HCT116 (cell line): ENCODE results near the gene CXorf65. TPM values are rescaled to one million over a fixed set of nuclear protein-coding genes. Genes with fewer than 3 reads are reported as not detected.

Source experiments
- ATAC-seq: fragments of 200-7000 bp; cut with Tn5 transposase; 2 replicates; pipeline ENCODE4 v1.9.1; 2020; ENCODE audit warnings: mild to moderate bottlenecking, moderate library complexity
- BruUV-seq: library from RNA; stranded (reverse); fragments of 400-500 nt; replicated peaks from 2 replicates; lab custom pipeline; 2021; lab: Mats Ljungman, UMichigan
- CTCF ChIA-PET: fragments of 300-600 bp; sonication (Branson Sonifier 250); formaldehyde crosslinking; loops from one replicate; lab custom pipeline; 2021; ENCODE audit warnings: antibody characterized with exemption; lab: Charles Lee
- POLR2A ChIA-PET: fragments of 300-600, 350-600 bp; sonication (Branson Sonifier 250); formaldehyde crosslinking; loops from one replicate; lab custom pipeline; 2021; ENCODE audit warnings: antibody characterized with exemption; lab: Charles Lee
- RAD21 ChIA-PET, 2 experiments: fragments of 300-600 bp; sonication (Branson Sonifier 250); formaldehyde crosslinking; loops; one replicate each; lab custom pipeline; 2023; ENCODE audit warnings: low total read pairs in 2 of 2; ENCODE audit not compliant: uncharacterized antibody in 2 of 2, unreplicated experiment in 2 of 2, low non-redundant PET in 1 of 2; lab: Charles Lee
- DNase-seq: peaks from one replicate; pipeline ENCODE4 v3.0.0-alpha.2; 2010; ENCODE audit warnings: low read depth, low spot score
- H2AFZ ChIP-seq: fragments of 200-600 bp; shearing (Covaris generic), sonication (generic); 2 replicates; pipeline ENCODE4 v1.6.1; 2017; ENCODE audit warnings: low read depth, mixed run types, mixed read lengths, antibody characterized with exemption, low read length; ENCODE audit not compliant: poor library complexity, severe bottlenecking
- H3K27ac ChIP-seq: 2 replicates; pipeline ENCODE4 v1.5.1; 2012; ENCODE audit warnings: low read depth, low read length
- H3K27me3 ChIP-seq: fragments of 200-600 bp; sonication (generic); 2 replicates; pipeline ENCODE4 v1.6.1; 2016; ENCODE audit warnings: mixed run types, low read length, mixed read lengths; ENCODE audit not compliant: insufficient read depth
- H3K36me3 ChIP-seq, 2 experiments: fragments of 200-500 bp in 1 of 2; fragments of 200-600 bp in 1 of 2; sonication (Bioruptor generic) in 1 of 2; sonication (generic) in 1 of 2; 2 replicates each; pipeline versions ENCODE4 v1.5.1 to v1.6.1; 2014 to 2016; ENCODE audit warnings: low read length in 2 of 2, inconsistent platforms in 1 of 2, mixed read lengths in 1 of 2, mixed run types in 1 of 2; ENCODE audit not compliant: insufficient read depth in 2 of 2, control insufficient read depth in 1 of 2
- H3K4me1 ChIP-seq, 2 experiments: fragments of 200-600 bp in 1 of 2; sonication (generic) in 1 of 2; 2 replicates each; pipeline versions ENCODE4 v1.5.1 to v1.6.1; 2012 to 2017; ENCODE audit warnings: low read length in 2 of 2, inconsistent platforms in 1 of 2, mild to moderate bottlenecking in 1 of 2, mixed read lengths in 1 of 2, mixed run types in 1 of 2, moderate library complexity in 1 of 2; ENCODE audit not compliant: insufficient read depth in 2 of 2, control insufficient read depth in 1 of 2
- H3K4me2 ChIP-seq: fragments of 200-600 bp; sonication (generic); 2 replicates; pipeline ENCODE4 v1.6.1; 2017; ENCODE audit warnings: mixed run types, low read length, mixed read lengths
- H3K4me3 ChIP-seq, 2 experiments: fragments of 200-600 bp in 1 of 2; sonication (generic) in 1 of 2; replicated peaks in 1 of 2; 2 replicates each; pipeline ENCODE4 v1.5.1; 2011 to 2016; ENCODE audit warnings: low read length in 2 of 2, control low read depth in 1 of 2, low read depth in 1 of 2, mild to moderate bottlenecking in 1 of 2, mixed read lengths in 1 of 2, mixed run types in 1 of 2
- H3K79me2 ChIP-seq: fragments of 200-600 bp; sonication (generic); 2 replicates; pipeline ENCODE4 v1.6.1; 2017; ENCODE audit warnings: mild to moderate bottlenecking, mixed run types, low read length, moderate library complexity, mixed read lengths; ENCODE audit not compliant: insufficient read depth
- H3K9ac ChIP-seq: fragments of 200-600 bp; sonication (generic); 2 replicates; pipeline ENCODE4 v1.6.1; 2016; ENCODE audit warnings: low read length, mixed read lengths
- H3K9me2 ChIP-seq: fragments of 200-600 bp; sonication (generic), shearing (Covaris generic); 2 replicates; pipeline ENCODE4 v1.6.1; 2017; ENCODE audit warnings: mixed run types, mild to moderate bottlenecking, moderate library complexity; ENCODE audit not compliant: insufficient read depth
- H3K9me3 ChIP-seq, 2 experiments: fragments of 200-500 bp in 1 of 2; fragments of 200-600 bp in 1 of 2; sonication (Bioruptor generic) in 1 of 2; sonication (generic) in 1 of 2; 2 replicates each; pipeline ENCODE4 v1.6.1; 2014 to 2017; ENCODE audit warnings: low read length in 2 of 2, mixed read lengths in 2 of 2, inconsistent platforms in 1 of 2, low read depth in 1 of 2, mild to moderate bottlenecking in 1 of 2, mixed run types in 1 of 2, moderate library complexity in 1 of 2; ENCODE audit not compliant: control insufficient read depth in 1 of 2, insufficient read depth in 1 of 2
- H4K20me1 ChIP-seq: fragments of 200-600 bp; sonication (generic), shearing (Covaris generic); 2 replicates; pipeline ENCODE4 v1.6.1; 2017; ENCODE audit warnings: mixed run types, mild to moderate bottlenecking, moderate library complexity; ENCODE audit not compliant: insufficient read depth
- CBX3 ChIP-seq: IDR thresholded peaks from 2 replicates; pipeline ENCODE4 v1.6.1; 2012; ENCODE audit warnings: low read depth
- CEBPB ChIP-seq: IDR thresholded peaks from 2 replicates; pipeline ENCODE4 v1.6.1; 2012; ENCODE audit warnings: low read depth
- EGR1 ChIP-seq: IDR thresholded peaks from 2 replicates; pipeline ENCODE4 v1.6.1; 2012; ENCODE audit warnings: low read depth
- ELF1 ChIP-seq: IDR thresholded peaks from 2 replicates; pipeline ENCODE4 v1.6.1; 2012; ENCODE audit warnings: low read depth, borderline replicate concordance
- EZH2 ChIP-seq: fragments of 200-600 bp; sonication (generic); IDR thresholded peaks from 2 replicates; pipeline ENCODE4 v1.6.1; 2017; ENCODE audit warnings: antibody characterized with exemption, mixed run types
- EZH2phosphoT487 ChIP-seq: fragments of 200-600 bp; IDR thresholded peaks from 2 replicates; pipeline ENCODE4 v1.6.1; 2018; ENCODE audit warnings: antibody characterized with exemption, borderline replicate concordance
- FOSL1 ChIP-seq: IDR thresholded peaks from 2 replicates; pipeline ENCODE4 v1.6.1; 2012; ENCODE audit warnings: low read depth
- JUND ChIP-seq: IDR thresholded peaks from 2 replicates; pipeline ENCODE4 v1.6.1; 2012
- POLR2AphosphoS5 ChIP-seq: IDR thresholded peaks from 2 replicates; pipeline ENCODE4 v1.6.1; 2011; ENCODE audit warnings: mild to moderate bottlenecking, low read depth, low read length, moderate library complexity
- RAD21 ChIP-seq: IDR thresholded peaks from 2 replicates; pipeline ENCODE4 v1.6.1; 2012; ENCODE audit warnings: low read depth, mild to moderate bottlenecking
- SIN3A ChIP-seq: IDR thresholded peaks from 2 replicates; pipeline ENCODE4 v1.6.1; 2012; ENCODE audit warnings: low read depth
- TCF7L2 ChIP-seq: IDR thresholded peaks from 2 replicates; pipeline ENCODE4 v1.7.0; 2011; ENCODE audit warnings: borderline replicate concordance, inconsistent platforms; ENCODE audit not compliant: insufficient read depth, insufficient read length; ENCODE audit errors: extremely low read depth
- ZBTB33 ChIP-seq: IDR thresholded peaks from 2 replicates; pipeline ENCODE4 v1.6.1; 2011; ENCODE audit warnings: mild to moderate bottlenecking, low read length, moderate library complexity; ENCODE audit not compliant: insufficient replicate concordance; ENCODE audit errors: extremely low read depth
- ZFX ChIP-seq: fragments of 450-650 bp; IDR thresholded peaks from 2 replicates; pipeline ENCODE4 v1.6.1; 2017
- intact Hi-C: fragments of 100-400 bp; cut with micrococcal nuclease; formaldehyde crosslinking; loops from 2 replicates; pipeline ENCODE4 v1.10.0; 2022
- total RNA-seq: library from RNA; stranded (reverse); gene quantifications from one replicate; pipeline ENCODE4 v1.2.1, GENCODE V29; 2021; ENCODE audit not compliant: unreplicated experiment
- TF ChIP-seq, protein P1 (sequence below): IDR thresholded peaks from 2 replicates; pipeline ENCODE4 v1.6.1; 2012
- TF ChIP-seq, protein P2 (sequence below): IDR thresholded peaks from 2 replicates; pipeline ENCODE4 v1.6.1; 2012; ENCODE audit warnings: low read depth

CXorf65 gene
- total RNA-seq, 1 experiment from 2014 or later: not detected

- TF ChIP-seq ZBTB33 (no peak), POLR2AphosphoS5 (no peak), CEBPB (no peak), SIN3A (no peak), EZH2 (no peak), RAD21 (no peak), TCF7L2 (no peak), EGR1 (no peak)
- TF ChIP-seq, protein P1, sequence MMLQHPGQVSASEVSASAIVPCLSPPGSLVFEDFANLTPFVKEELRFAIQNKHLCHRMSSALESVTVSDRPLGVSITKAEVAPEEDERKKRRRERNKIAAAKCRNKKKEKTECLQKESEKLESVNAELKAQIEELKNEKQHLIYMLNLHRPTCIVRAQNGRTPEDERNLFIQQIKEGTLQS: no peak
These were observed 5.4 kb upstream of the CXorf65 start (continued) for GRCh38 chrX:71111921-71112431.

- no peaks in the 10 kb centered on the region for H3K9me3 ChIP-seq
- no peak within 1 kb of the TSS for H3K4me3 ChIP-seq
- no peak within 1 kb of the TSS for H3K4me2 ChIP-seq
- H3K27me3 ChIP-seq: no peaks in the 10 kb centered on the region
- POLR2A ChIA-PET: no interaction called here
- TF ChIP-seq TCF7L2: no peak
- TF ChIP-seq EZH2phosphoT487: no peak
- TF ChIP-seq RAD21: no peak
- no peak for TF ChIP-seq ZFX
- TF ChIP-seq, protein P2, sequence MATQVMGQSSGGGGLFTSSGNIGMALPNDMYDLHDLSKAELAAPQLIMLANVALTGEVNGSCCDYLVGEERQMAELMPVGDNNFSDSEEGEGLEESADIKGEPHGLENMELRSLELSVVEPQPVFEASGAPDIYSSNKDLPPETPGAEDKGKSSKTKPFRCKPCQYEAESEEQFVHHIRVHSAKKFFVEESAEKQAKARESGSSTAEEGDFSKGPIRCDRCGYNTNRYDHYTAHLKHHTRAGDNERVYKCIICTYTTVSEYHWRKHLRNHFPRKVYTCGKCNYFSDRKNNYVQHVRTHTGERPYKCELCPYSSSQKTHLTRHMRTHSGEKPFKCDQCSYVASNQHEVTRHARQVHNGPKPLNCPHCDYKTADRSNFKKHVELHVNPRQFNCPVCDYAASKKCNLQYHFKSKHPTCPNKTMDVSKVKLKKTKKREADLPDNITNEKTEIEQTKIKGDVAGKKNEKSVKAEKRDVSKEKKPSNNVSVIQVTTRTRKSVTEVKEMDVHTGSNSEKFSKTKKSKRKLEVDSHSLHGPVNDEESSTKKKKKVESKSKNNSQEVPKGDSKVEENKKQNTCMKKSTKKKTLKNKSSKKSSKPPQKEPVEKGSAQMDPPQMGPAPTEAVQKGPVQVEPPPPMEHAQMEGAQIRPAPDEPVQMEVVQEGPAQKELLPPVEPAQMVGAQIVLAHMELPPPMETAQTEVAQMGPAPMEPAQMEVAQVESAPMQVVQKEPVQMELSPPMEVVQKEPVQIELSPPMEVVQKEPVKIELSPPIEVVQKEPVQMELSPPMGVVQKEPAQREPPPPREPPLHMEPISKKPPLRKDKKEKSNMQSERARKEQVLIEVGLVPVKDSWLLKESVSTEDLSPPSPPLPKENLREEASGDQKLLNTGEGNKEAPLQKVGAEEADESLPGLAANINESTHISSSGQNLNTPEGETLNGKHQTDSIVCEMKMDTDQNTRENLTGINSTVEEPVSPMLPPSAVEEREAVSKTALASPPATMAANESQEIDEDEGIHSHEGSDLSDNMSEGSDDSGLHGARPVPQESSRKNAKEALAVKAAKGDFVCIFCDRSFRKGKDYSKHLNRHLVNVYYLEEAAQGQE: no peak
- TF ChIP-seq CBX3: no peak
- no peak for TF ChIP-seq JUND
- TF ChIP-seq FOSL1: no peak
- TF ChIP-seq ELF1: no peak
- no peak for TF ChIP-seq POLR2AphosphoS5
- no peak for TF ChIP-seq CEBPB
- TF ChIP-seq, all 23 proteins: peak for 0
- DNase-seq: no peak
- Histone ChIP-seq H3K36me3 (no peaks in the 10 kb centered on the region), H3K9ac (no peak within 1 kb of the TSS), H4K20me1 (no peaks in the 10 kb centered on the region), H3K9me2 (no peaks in the 10 kb centered on the region), H3K79me2 (no peaks in the 10 kb centered on the region), H2AFZ (no peak within 1 kb of the TSS), H3K27ac (no peak within 1 kb of the TSS), H3K4me1 (peaks cover 0 to 2% of the 10 kb centered on the region in 2 experiments; a peak in 1 of 4 replicates)
- CTCF ChIA-PET: no interaction called here
- no peak for ATAC-seq
- RAD21 ChIA-PET: no interaction called here
- no TSS peak for BruUV-seq
- intact Hi-C loops: no loop called here
These were observed 4.8 kb upstream of the CXorf65 start, which contains the start of gene IL2RG for GRCh38 chrX:71111141-71111843. Gene IL2RG, minus strand, starts transcription at chrX:71111577. Its CDS starts 38 bp downstream, at chrX:71111539.
